Measurements from ENCODE around the gene DLGAP1.
"Not testable (repeated sequence)": the region's sequence is repeated elsewhere in the genome, so short reads cannot be mapped to it uniquely, and the experiment has no call there.

DNA sequence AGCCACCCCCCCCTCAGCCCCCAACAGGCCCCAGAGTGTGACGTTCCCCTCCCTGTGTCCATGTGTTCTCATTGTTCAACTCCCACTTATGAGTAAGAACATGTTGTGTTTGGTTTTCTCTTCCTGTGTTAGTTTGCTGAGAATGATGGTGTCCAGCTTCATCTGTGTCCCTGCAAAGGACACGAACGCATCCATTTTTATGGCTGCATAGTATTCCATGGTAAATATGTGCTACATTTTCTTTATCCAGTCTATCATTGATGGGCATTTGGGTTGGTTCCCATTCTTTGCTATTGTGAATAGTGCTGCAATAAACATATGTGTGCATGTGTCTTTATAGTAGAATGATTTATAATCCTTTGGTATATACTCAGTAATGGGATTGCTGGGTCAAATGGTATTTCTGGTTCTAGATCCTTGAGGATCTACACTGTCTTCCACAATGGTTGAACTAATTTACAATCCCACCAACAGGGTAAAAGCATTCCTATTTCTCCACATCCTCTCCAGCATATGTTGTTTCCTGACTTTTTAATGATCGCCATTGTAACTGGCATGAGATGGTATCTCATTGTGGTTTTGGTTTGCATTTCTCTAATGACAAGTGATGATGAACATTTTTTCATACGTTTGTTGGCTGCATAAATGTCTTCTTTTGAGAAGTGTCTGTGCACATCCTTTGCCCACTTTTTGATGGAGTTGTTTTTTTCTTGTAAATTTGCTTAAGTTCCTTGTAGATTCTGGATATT, 760.9 kb downstream of the DLGAP1 start:
- not testable (repeated sequence) for TF ChIP-seq EZH2 (IDR thresholded peaks at IDR 0.05; ENCODE audit: borderline replicate concordance, low read length)
- TF ChIP-seq, protein P1, sequence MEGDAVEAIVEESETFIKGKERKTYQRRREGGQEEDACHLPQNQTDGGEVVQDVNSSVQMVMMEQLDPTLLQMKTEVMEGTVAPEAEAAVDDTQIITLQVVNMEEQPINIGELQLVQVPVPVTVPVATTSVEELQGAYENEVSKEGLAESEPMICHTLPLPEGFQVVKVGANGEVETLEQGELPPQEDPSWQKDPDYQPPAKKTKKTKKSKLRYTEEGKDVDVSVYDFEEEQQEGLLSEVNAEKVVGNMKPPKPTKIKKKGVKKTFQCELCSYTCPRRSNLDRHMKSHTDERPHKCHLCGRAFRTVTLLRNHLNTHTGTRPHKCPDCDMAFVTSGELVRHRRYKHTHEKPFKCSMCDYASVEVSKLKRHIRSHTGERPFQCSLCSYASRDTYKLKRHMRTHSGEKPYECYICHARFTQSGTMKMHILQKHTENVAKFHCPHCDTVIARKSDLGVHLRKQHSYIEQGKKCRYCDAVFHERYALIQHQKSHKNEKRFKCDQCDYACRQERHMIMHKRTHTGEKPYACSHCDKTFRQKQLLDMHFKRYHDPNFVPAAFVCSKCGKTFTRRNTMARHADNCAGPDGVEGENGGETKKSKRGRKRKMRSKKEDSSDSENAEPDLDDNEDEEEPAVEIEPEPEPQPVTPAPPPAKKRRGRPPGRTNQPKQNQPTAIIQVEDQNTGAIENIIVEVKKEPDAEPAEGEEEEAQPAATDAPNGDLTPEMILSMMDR (conservative IDR thresholded peaks at IDR 0.05 in 1 of 2, IDR thresholded peaks at IDR 0.05 in 1 of 2; ENCODE audit: extremely low read depth in 1 of 2, insufficient read depth in 1 of 2, low read depth in 1 of 2, low read length in 2 of 2): not testable (repeated sequence)
